ENCODE results near the gene TPO. TPM values are rescaled to one million over a fixed set of nuclear protein-coding genes. Genes with fewer than 3 reads are reported as not detected.

Gene TPO
- total and polyA plus RNA-seq, 4 donors = not detected

DNA sequence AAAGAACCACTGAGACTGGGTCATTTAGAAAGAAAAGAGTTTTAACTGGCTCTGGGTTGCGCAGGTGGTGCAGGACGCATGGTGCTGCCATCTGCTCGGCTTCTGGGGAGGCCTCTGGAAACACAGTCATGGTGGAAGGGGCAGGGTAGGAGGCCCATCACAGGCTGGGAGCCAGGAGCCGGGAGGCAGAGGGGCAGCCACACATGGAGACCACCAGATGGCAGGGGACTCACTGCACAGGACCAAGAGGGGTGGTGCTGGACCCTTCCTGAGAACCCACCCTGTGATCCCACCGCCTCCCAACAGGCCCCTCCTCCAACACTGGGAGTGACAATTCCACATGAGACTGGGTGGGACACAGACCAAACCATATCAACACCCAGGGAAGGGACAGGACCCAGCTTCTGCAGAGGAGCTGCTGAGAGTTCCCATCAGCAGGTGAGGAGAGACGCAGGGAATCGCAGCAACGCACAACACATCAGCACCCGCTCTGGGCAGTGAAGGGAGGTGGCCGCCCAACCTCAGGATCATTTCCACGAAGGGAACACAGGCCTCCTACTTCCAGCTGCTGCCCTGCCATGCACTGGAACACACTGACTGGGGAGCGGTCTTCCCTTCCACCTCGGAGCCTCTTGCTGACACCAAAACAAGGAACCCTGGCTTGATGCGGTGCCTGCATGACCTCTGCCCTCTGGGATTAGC lies 130.7 kb downstream of the TPO start:
- H3K36me3 ChIP-seq (ENCODE audit: control insufficient read depth in 4 of 4, insufficient read depth in 3 of 4, low read depth in 1 of 4, low read length in 3 of 4) = no peaks in the 10 kb centered on the region
- TF ChIP-seq HNF4A (conservative IDR thresholded peaks at IDR 0.05) (no peak), GABPA (IDR thresholded peaks at IDR 0.05 in 1 of 2, conservative IDR thresholded peaks at IDR 0.05 in 1 of 2) (no peak), JUND (IDR thresholded peaks at IDR 0.05) (no peak), SP1 (IDR thresholded peaks at IDR 0.05) (no peak), FOXA1 (IDR thresholded peaks at IDR 0.05) (no peak), RXRA (IDR thresholded peaks at IDR 0.05) (no peak)
- TF ChIP-seq, protein P1, sequence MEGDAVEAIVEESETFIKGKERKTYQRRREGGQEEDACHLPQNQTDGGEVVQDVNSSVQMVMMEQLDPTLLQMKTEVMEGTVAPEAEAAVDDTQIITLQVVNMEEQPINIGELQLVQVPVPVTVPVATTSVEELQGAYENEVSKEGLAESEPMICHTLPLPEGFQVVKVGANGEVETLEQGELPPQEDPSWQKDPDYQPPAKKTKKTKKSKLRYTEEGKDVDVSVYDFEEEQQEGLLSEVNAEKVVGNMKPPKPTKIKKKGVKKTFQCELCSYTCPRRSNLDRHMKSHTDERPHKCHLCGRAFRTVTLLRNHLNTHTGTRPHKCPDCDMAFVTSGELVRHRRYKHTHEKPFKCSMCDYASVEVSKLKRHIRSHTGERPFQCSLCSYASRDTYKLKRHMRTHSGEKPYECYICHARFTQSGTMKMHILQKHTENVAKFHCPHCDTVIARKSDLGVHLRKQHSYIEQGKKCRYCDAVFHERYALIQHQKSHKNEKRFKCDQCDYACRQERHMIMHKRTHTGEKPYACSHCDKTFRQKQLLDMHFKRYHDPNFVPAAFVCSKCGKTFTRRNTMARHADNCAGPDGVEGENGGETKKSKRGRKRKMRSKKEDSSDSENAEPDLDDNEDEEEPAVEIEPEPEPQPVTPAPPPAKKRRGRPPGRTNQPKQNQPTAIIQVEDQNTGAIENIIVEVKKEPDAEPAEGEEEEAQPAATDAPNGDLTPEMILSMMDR (IDR thresholded peaks at IDR 0.05; ENCODE audit: low read depth, low read length, missing input control) = no peak
- TF ChIP-seq, protein P2, sequence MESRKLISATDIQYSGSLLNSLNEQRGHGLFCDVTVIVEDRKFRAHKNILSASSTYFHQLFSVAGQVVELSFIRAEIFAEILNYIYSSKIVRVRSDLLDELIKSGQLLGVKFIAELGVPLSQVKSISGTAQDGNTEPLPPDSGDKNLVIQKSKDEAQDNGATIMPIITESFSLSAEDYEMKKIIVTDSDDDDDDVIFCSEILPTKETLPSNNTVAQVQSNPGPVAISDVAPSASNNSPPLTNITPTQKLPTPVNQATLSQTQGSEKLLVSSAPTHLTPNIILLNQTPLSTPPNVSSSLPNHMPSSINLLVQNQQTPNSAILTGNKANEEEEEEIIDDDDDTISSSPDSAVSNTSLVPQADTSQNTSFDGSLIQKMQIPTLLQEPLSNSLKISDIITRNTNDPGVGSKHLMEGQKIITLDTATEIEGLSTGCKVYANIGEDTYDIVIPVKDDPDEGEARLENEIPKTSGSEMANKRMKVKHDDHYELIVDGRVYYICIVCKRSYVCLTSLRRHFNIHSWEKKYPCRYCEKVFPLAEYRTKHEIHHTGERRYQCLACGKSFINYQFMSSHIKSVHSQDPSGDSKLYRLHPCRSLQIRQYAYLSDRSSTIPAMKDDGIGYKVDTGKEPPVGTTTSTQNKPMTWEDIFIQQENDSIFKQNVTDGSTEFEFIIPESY (IDR thresholded peaks at IDR 0.05) = no peak
- H3K27me3 ChIP-seq (ENCODE audit: control insufficient read depth in 4 of 4, insufficient read depth in 4 of 4, low read length in 3 of 4) = no peaks in the 10 kb centered on the region
- H3K9ac ChIP-seq (ENCODE audit: low read depth in 1 of 2, low read length in 2 of 2) = no peak overlapping the region
- DNase-seq (ENCODE audit: low spot score) = no peak
- H3K4me3 ChIP-seq (ENCODE audit: low read depth in 1 of 3, low read length in 3 of 3) = no peak overlapping the region
- no peak overlapping the region for H3K27ac ChIP-seq (ENCODE audit: low read depth in 1 of 2, low read length in 2 of 2)
- no peaks in the 10 kb centered on the region for H3K9me3 ChIP-seq (ENCODE audit: control insufficient read depth in 4 of 4, low read length in 3 of 4)
- WGBS = 91% methylated on average over 14 of the region's 14 CpGs
- no peaks in the 10 kb centered on the region for H3K4me1 ChIP-seq (ENCODE audit: control insufficient read depth in 4 of 4, insufficient read depth in 4 of 4, low read length in 3 of 4)

DNA sequence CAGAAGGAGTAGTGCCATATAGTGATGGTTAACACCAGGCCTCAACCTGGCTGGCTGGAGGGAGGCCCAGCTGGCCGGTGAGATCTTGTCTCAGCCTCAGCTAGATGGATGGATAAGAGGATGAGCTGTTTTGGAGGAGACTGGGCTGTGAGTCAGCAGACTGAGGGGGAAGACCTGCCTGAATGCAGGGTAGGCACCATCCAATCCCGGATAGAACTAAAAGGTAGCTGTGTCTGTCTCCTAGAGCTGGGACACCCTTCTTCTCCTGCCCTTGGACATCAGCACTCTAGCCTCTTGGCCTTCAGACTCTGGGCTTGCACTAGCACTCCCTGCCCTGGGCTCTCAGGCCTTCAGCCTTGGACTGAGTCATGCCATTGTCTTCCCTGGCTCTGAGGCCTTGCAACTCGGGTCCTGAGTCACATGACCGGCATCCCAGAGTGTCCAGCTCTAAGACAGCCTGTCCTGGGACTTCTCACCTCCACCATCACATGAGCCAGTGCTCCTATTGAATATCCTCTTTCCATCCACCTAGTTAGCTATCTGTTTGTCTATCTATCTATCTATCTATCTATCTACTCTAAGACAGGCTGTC lies 131.3 kb downstream of the TPO start:
- Histone ChIP-seq H3K36me3 (ENCODE audit: control insufficient read depth in 4 of 4, insufficient read depth in 3 of 4, low read depth in 1 of 4, low read length in 3 of 4) (no peaks in the 10 kb centered on the region), H3K9ac (ENCODE audit: low read depth in 1 of 2, low read length in 2 of 2) (no peak overlapping the region), H3K4me3 (ENCODE audit: low read depth in 1 of 3, low read length in 3 of 3) (no peak overlapping the region), H3K9me3 (ENCODE audit: control insufficient read depth in 4 of 4, low read length in 3 of 4) (no peaks in the 10 kb centered on the region), H3K4me1 (ENCODE audit: control insufficient read depth in 4 of 4, insufficient read depth in 4 of 4, low read length in 3 of 4) (peaks cover 0 to 2% (median 1%) of the 10 kb centered on the region in 4 donors), H3K27me3 (ENCODE audit: control insufficient read depth in 4 of 4, insufficient read depth in 4 of 4, low read length in 3 of 4) (no peaks in the 10 kb centered on the region), H3K27ac (ENCODE audit: low read depth in 1 of 2, low read length in 2 of 2) (no peak overlapping the region)
- no peak for DNase-seq (ENCODE audit: low spot score)
- WGBS = 84% methylated on average over 4 of the region's 4 CpGs
- no peak for TF ChIP-seq TAF1 (conservative IDR thresholded peaks at IDR 0.05)

DNA sequence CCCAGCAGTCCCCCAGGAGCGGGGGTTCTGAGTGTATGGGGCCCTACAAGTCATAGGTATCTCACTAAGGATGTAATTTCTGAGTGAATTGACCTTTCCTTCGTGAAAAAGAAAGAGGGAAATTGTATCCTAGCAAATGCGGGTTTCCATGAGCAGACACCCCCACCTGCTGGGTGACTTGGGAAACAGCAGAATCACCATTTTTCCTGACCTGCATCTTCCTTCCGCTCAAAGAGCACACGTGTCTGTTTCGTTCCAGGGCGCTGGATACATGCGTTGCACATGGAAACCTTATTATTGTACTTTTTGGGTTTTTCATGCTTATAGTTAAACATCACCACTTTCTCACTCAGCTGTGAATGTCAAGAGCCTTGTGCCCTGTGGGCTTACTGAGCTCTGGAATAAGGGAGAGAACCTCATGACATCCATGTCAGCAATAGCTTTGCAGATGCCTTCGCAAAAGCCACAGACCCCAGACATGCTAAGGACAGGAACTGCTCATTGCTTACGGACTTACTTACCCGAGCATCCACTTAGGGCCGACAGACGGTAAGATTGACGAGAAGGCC lies 132.8 kb downstream of the TPO start:
- H3K27ac ChIP-seq (ENCODE audit: low read depth in 1 of 2, low read length in 2 of 2) = no peak overlapping the region
- WGBS = 32% methylated on average over 14 of the region's 14 CpGs
- no peaks in the 10 kb centered on the region for H3K27me3 ChIP-seq (ENCODE audit: control insufficient read depth in 4 of 4, insufficient read depth in 4 of 4, low read length in 3 of 4)
- no peaks in the 10 kb centered on the region for H3K36me3 ChIP-seq (ENCODE audit: control insufficient read depth in 4 of 4, insufficient read depth in 3 of 4, low read depth in 1 of 4, low read length in 3 of 4)
- H3K9me3 ChIP-seq (ENCODE audit: control insufficient read depth in 4 of 4, low read length in 3 of 4) = no peaks in the 10 kb centered on the region
- peaks cover 7 to 17% (median 14%) of the 10 kb centered on the region in 4 donors for H3K4me1 ChIP-seq (ENCODE audit: control insufficient read depth in 4 of 4, insufficient read depth in 4 of 4, low read length in 3 of 4)
- peak; percentile 51 for DNase-seq (ENCODE audit: low spot score)
- TF ChIP-seq RAD21 (IDR thresholded peaks at IDR 0.05) (peak; percentile 95 to 97), TAF1 (conservative IDR thresholded peaks at IDR 0.05) (no peak), HNF4A (conservative IDR thresholded peaks at IDR 0.05) (no peak), HNF4G (IDR thresholded peaks at IDR 0.05) (no peak), JUND (IDR thresholded peaks at IDR 0.05) (no peak)
- TF ChIP-seq, protein P1 (IDR thresholded peaks at IDR 0.05; ENCODE audit: low read depth, low read length, missing input control) = peak; percentile 85
- TF ChIP-seq, protein P3, sequence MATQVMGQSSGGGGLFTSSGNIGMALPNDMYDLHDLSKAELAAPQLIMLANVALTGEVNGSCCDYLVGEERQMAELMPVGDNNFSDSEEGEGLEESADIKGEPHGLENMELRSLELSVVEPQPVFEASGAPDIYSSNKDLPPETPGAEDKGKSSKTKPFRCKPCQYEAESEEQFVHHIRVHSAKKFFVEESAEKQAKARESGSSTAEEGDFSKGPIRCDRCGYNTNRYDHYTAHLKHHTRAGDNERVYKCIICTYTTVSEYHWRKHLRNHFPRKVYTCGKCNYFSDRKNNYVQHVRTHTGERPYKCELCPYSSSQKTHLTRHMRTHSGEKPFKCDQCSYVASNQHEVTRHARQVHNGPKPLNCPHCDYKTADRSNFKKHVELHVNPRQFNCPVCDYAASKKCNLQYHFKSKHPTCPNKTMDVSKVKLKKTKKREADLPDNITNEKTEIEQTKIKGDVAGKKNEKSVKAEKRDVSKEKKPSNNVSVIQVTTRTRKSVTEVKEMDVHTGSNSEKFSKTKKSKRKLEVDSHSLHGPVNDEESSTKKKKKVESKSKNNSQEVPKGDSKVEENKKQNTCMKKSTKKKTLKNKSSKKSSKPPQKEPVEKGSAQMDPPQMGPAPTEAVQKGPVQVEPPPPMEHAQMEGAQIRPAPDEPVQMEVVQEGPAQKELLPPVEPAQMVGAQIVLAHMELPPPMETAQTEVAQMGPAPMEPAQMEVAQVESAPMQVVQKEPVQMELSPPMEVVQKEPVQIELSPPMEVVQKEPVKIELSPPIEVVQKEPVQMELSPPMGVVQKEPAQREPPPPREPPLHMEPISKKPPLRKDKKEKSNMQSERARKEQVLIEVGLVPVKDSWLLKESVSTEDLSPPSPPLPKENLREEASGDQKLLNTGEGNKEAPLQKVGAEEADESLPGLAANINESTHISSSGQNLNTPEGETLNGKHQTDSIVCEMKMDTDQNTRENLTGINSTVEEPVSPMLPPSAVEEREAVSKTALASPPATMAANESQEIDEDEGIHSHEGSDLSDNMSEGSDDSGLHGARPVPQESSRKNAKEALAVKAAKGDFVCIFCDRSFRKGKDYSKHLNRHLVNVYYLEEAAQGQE (IDR thresholded peaks at IDR 0.05) = no peak
- no peak overlapping the region for H3K4me3 ChIP-seq (ENCODE audit: low read depth in 1 of 3, low read length in 3 of 3)
- H3K9ac ChIP-seq (ENCODE audit: low read depth in 1 of 2, low read length in 2 of 2) = no peak overlapping the region

All from liver (tissue), 9 donors.